Mesodermal cell (in vitro differentiated cells): ENCODE measurements around the gene AKT2. TPM values are rescaled to one million over a fixed set of nuclear protein-coding genes. Genes with fewer than 3 reads are reported as not detected.
"Not testable (repeated sequence)": the region's sequence is repeated elsewhere in the genome, so short reads cannot be mapped to it uniquely, and the experiment has no call there.

Source experiments
- H3K27ac ChIP-seq: 2 replicates; pipeline ENCODE4 v1.7.0; 2013; ENCODE audit warnings: mild to moderate bottlenecking, low read depth, low read length, moderate library complexity; ENCODE audit not compliant: severe bottlenecking
- H3K36me3 ChIP-seq: 2 replicates; pipeline ENCODE4 v1.7.1; 2013; ENCODE audit warnings: mild to moderate bottlenecking, low read length, moderate library complexity; ENCODE audit not compliant: control insufficient read depth, insufficient read depth
- H3K4me1 ChIP-seq: one replicate; pipeline ENCODE4 v1.7.1; 2013; ENCODE audit warnings: mild to moderate bottlenecking, low read length; ENCODE audit not compliant: insufficient read depth, control insufficient read depth, poor library complexity, severe bottlenecking
- H3K4me3 ChIP-seq: 2 replicates; pipeline ENCODE4 v1.7.0; 2013; ENCODE audit warnings: low read length, control low read depth, mild to moderate bottlenecking; ENCODE audit not compliant: insufficient read depth, poor library complexity, severe bottlenecking; ENCODE audit errors: extremely low read depth
- H3K9me3 ChIP-seq: 2 replicates; pipeline ENCODE4 v1.7.1; 2013; ENCODE audit warnings: mild to moderate bottlenecking, low read length, moderate library complexity; ENCODE audit not compliant: control insufficient read depth
- WGBS, 2 experiments: methylation state at CpG; one replicate each; pipeline ENCODE4 v1.1.5; 2013; ENCODE audit warnings: missing lambda C conversion rate in 2 of 2; ENCODE audit not compliant: insufficient coverage in 2 of 2; 5-methylcytosine and 5-hydroxymethylcytosine counted together
- polyA plus RNA-seq, 2 experiments: library from polyadenylated mRNA; stranded (reverse); fragments of 50-300 nt; gene quantifications; one replicate each; pipeline ENCODE4 v1.2.3, GENCODE V29; 2013

Gene AKT2
- polyA plus RNA-seq (2013, experiment 1 of 2): 83.6 TPM
- polyA plus RNA-seq (2013, experiment 2 of 2): 87.2 TPM

DNA sequence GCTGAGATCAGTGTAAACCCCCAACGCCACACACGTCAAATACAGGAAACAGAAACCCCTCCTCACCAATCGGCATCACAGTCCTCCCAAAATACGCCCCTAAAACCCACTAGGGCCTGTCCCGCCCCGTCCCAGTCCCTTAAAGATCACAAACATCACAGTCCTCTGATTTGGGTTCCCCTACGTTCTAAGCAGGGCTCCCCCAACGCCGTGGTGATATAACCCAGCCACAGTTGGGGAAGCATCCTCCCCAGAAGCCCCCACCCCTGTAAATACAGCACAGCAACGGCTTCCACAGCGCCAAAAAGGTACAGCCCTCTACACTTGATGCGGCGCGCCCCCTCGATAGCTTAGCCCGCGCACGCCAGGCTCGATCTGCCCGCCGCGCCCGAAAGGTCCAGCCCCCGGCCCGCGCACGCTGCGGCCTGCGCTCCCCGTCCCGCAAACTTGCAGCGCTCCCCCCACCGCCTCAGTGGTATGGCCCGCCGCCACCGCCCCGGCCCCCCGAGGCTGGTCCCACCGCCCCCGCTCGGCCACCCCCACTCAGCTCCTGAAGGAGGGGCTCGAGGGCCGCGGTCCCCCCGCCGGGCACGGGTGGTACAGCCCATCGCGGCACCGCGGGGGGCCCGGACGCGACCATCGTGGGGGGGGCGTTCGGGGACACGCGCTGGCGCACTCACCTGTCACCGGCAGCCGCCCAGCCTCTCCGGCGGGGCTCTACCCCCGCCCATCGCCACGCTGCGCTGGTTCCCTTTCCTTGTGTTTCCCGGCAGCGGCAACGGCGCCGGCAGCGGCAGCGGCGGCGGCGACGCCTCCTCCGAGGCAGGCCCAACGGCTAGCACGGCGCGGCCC lies at the start of gene AKT2:
TSS of gene AKT2 (minus strand) at position 845 of the 852 bp plus-strand sequence. CDS start 20,078 bp downstream, outside the sequence.
- Histone ChIP-seq H3K27ac (peak within 1 kb of the TSS; percentile 97), H3K36me3 (peaks cover 17% of the 10 kb centered on the region), H3K4me3 (peak within 1 kb of the TSS; percentile 94), H3K9me3 (no peaks in the 10 kb centered on the region), H3K4me1 (peaks cover 24% of the 10 kb centered on the region)
- 0 to 1% methylated on average over 42 to 45 of the region's 84 CpGs for WGBS, 2 experiments

- H3K4me3 ChIP-seq, H3K27ac ChIP-seq, H3K4me1 ChIP-seq, H3K9me3 ChIP-seq: not testable (repeated sequence)
- peaks cover 61% of the 10 kb centered on the region for H3K36me3 ChIP-seq
- 80% methylated on average over 1 of the region's 6 CpGs; no CpG with 5 or more reads in 1 of the 2 experiments for WGBS, 2 experiments
Observed at GRCh38 chr19:40333083-40333482, 47.9 kb upstream of the AKT2 start.

DNA sequence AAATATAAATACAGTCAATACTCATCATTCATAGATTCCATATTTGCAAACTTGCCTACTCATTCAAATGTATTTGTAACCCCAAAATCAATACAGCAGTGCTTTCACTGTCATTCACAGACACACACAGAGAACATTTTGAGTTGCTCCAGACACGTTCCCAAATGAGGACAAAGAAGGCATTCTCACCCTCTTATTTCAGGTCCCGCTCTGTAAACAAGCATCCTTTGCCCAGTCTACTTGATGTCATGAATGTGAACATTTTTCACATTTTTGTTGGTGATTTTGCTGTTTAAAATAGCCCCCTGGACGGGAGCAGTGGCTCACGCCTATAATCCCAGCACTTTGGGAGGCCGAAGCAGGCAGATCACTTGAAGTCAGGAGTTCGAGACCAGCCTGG lies 47.5 kb upstream of the AKT2 start:
- 92 to 98% methylated on average over 6 of the region's 6 CpGs for WGBS, 2 experiments
- Histone ChIP-seq H3K4me3 (no peak overlapping the region), H3K4me1 (no peaks in the 10 kb centered on the region), H3K9me3 (no peaks in the 10 kb centered on the region), H3K27ac (no peak overlapping the region), H3K36me3 (peaks cover 65% of the 10 kb centered on the region)

- Histone ChIP-seq H3K4me1 (no peaks in the 10 kb centered on the region), H3K27ac (no peak overlapping the region), H3K36me3 (peaks cover 69% of the 10 kb centered on the region), H3K4me3 (no peak overlapping the region), H3K9me3 (no peaks in the 10 kb centered on the region)
- WGBS, 2 experiments: 96 to 98% methylated on average over 5 of the region's 5 CpGs
Observed at GRCh38 chr19:40331052-40331451, 45.9 kb upstream of the AKT2 start.

- Histone ChIP-seq H3K36me3 (peaks cover 81% of the 10 kb centered on the region), H3K27ac (no peak overlapping the region), H3K4me1 (no peaks in the 10 kb centered on the region), H3K9me3 (no peaks in the 10 kb centered on the region), H3K4me3 (no peak overlapping the region)
- WGBS, 2 experiments: 92 to 94% methylated on average over 11 to 13 of the region's 14 CpGs
Observed at GRCh38 chr19:40326201-40326600, 41.1 kb upstream of the AKT2 start.

GRCh38 chr19:40323705-40324104 lies 38.6 kb upstream of the AKT2 start:
- Histone ChIP-seq H3K4me3 (no peak overlapping the region), H3K36me3 (peaks cover 86% of the 10 kb centered on the region)
- WGBS, 2 experiments: 90 to 100% methylated on average over 3 to 5 of the region's 13 CpGs

GRCh38 chr19:40322951-40323615 lies 37.9 kb upstream of the AKT2 start:
- Histone ChIP-seq H3K4me3 (no peak overlapping the region), H3K36me3 (peaks cover 86% of the 10 kb centered on the region), H3K27ac (no peak overlapping the region), H3K9me3 (no peaks in the 10 kb centered on the region), H3K4me1 (no peaks in the 10 kb centered on the region)
- WGBS, 2 experiments: 95 to 96% methylated on average over 14 to 15 of the region's 15 CpGs

More at GRCh38 chr19:40323705-40324104, 38.6 kb upstream of the AKT2 start:
- Histone ChIP-seq H3K4me1 (no peaks in the 10 kb centered on the region), H3K9me3 (no peaks in the 10 kb centered on the region), H3K27ac (no peak overlapping the region)

DNA sequence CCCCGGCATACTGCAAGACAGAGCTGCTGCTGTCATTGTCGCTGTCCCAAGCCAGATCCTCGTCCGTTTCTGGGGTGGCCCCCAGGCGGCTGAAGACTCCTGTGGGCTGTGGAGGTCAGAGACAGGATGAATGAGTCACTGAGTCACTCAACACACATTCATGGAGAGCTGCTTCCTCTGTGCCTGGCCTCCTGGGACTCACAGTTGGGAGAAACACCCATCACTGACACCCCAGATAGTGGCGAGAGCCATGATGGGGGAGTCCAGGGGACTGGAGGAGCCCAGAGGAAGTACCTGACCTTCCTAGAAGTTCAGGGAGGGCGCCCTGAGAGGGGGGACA lies 37.1 kb upstream of the AKT2 start:
- 93 to 98% methylated on average over 6 of the region's 7 CpGs for WGBS, 2 experiments
- H3K9me3 ChIP-seq: no peaks in the 10 kb centered on the region
- H3K27ac ChIP-seq: no peak overlapping the region
- no peak overlapping the region for H3K4me3 ChIP-seq
- H3K36me3 ChIP-seq: peaks cover 80% of the 10 kb centered on the region
- no peaks in the 10 kb centered on the region for H3K4me1 ChIP-seq

- H3K36me3 ChIP-seq: peaks cover 83% of the 10 kb centered on the region
- no peaks in the 10 kb centered on the region for H3K4me1 ChIP-seq
- no peak overlapping the region for H3K4me3 ChIP-seq
- H3K9me3 ChIP-seq: no peaks in the 10 kb centered on the region
- H3K27ac ChIP-seq: no peak overlapping the region
- WGBS, 2 experiments: 96 to 98% methylated on average over 26 to 27 of the region's 27 CpGs
Observed at GRCh38 chr19:40321566-40322270, 36.6 kb upstream of the AKT2 start.

GRCh38 chr19:40321076-40321475 lies 35.9 kb upstream of the AKT2 start:
- no peaks in the 10 kb centered on the region for H3K4me1 ChIP-seq
- peaks cover 77% of the 10 kb centered on the region for H3K36me3 ChIP-seq
- no peak overlapping the region for H3K4me3 ChIP-seq
- H3K27ac ChIP-seq: no peak overlapping the region
- no peaks in the 10 kb centered on the region for H3K9me3 ChIP-seq
- 97 to 98% methylated on average over 10 to 16 of the region's 18 CpGs for WGBS, 2 experiments
